ENCODE data around the gene KCTD19.
"Not testable (repeated sequence)": the region's sequence is repeated elsewhere in the genome, so short reads cannot be mapped to it uniquely, and the experiment has no call there.

DNA sequence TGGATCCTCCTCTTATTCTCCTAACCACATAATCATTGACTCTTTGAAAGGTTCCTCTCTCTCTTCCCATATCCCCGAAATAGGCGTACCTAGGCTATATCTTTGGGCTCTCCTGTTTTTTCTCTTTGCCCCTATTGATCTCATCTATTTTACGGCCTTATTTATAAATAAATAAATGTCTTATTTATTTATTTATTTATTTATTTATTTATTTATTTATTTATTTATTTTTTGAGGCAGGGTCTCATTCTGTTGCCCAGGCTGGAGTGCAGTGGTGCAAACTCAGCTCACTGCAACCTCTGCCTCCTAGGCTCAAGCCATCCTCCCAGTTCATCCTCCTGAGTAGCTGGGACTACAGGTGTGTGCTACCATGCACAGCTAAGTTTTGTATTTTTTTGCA lies 25.9 kb upstream of the KCTD19 start:
- TF ChIP-seq, protein P1, sequence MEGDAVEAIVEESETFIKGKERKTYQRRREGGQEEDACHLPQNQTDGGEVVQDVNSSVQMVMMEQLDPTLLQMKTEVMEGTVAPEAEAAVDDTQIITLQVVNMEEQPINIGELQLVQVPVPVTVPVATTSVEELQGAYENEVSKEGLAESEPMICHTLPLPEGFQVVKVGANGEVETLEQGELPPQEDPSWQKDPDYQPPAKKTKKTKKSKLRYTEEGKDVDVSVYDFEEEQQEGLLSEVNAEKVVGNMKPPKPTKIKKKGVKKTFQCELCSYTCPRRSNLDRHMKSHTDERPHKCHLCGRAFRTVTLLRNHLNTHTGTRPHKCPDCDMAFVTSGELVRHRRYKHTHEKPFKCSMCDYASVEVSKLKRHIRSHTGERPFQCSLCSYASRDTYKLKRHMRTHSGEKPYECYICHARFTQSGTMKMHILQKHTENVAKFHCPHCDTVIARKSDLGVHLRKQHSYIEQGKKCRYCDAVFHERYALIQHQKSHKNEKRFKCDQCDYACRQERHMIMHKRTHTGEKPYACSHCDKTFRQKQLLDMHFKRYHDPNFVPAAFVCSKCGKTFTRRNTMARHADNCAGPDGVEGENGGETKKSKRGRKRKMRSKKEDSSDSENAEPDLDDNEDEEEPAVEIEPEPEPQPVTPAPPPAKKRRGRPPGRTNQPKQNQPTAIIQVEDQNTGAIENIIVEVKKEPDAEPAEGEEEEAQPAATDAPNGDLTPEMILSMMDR (IDR thresholded peaks at IDR 0.05) = not testable (repeated sequence)
- TF ChIP-seq POLR2AphosphoS5 (IDR thresholded peaks at IDR 0.05; ENCODE audit: insufficient read depth in 1 of 2, low read depth in 1 of 2) = not testable (repeated sequence)

All from vagina (tissue), 2 donors.